HEK293 (cell line): Measurements from ENCODE around the gene ALS2CL.
A peak's percentile ranks its signal among the peaks of the same experiment; 100 is the strongest.

ENCODE experiments used
- CTCF ChIA-PET: fragments of 350-600 bp; formaldehyde crosslinking; extraction: SDS; loops from one replicate; lab custom pipeline; 2021; ENCODE audit warnings: antibody characterized with exemption; lab: Yijun Ruan, JAX
- POLR2A ChIA-PET: fragments of 300-600 bp; formaldehyde crosslinking; extraction: SDS; loops from one replicate; lab custom pipeline; 2020; ENCODE audit warnings: antibody characterized with exemption, inconsistent platforms; lab: Yijun Ruan, JAX
- H3K27ac ChIP-seq: fragments of 200-500 bp; sonication (Bioruptor generic); 2 replicates; pipeline ENCODE4 v1.5.1; 2014; ENCODE audit warnings: low read depth, low read length, control low read depth, inconsistent platforms; ENCODE audit errors: extremely low read depth
- H3K36me3 ChIP-seq, 2 experiments: fragments of 200-500 bp in 1 of 2; sonication (Bioruptor generic) in 1 of 2; 1 replicate in 1 of 2; 2 replicates in 1 of 2; pipeline ENCODE4 v1.5.1; 2014 to 2017; ENCODE audit warnings: inconsistent platforms in 2 of 2, low read length in 2 of 2; ENCODE audit not compliant: control insufficient read depth in 2 of 2, insufficient read depth in 1 of 2
- H3K4me1 ChIP-seq: fragments of 200-500 bp; sonication (Bioruptor generic); 2 replicates; pipeline ENCODE4 v1.5.1; 2014; ENCODE audit warnings: mild to moderate bottlenecking, low read length, inconsistent platforms; ENCODE audit not compliant: control insufficient read depth, insufficient read depth
- H3K4me3 ChIP-seq: 2 replicates; pipeline ENCODE4 v1.5.1; 2011; ENCODE audit warnings: low read depth, mild to moderate bottlenecking, control low read depth, low read length, moderate library complexity
- H3K9me3 ChIP-seq: fragments of 200-500 bp; sonication (Bioruptor generic); 2 replicates; pipeline ENCODE4 v1.5.1; 2014; ENCODE audit warnings: low read depth, low read length, inconsistent platforms; ENCODE audit not compliant: control insufficient read depth, insufficient read depth
- BCL11B ChIP-seq: fragments of 450-650 bp; formaldehyde crosslinking; IDR thresholded peaks from 2 replicates; pipeline ENCODE4 v1.5.1; 2016; ENCODE audit warnings: low read depth, missing biosample characterization, missing genetic modification characterization
- EGR2 ChIP-seq: fragments of 450-650 bp; formaldehyde crosslinking; IDR thresholded peaks from 2 replicates; pipeline ENCODE4 v1.5.1; 2016; ENCODE audit warnings: low read depth, missing biosample characterization, missing genetic modification characterization
- GFI1B ChIP-seq: fragments of 450-650 bp; formaldehyde crosslinking; IDR thresholded peaks from 2 replicates; pipeline ENCODE4 v1.5.1; 2016; ENCODE audit warnings: missing biosample characterization, missing genetic modification characterization
- HOXD13 ChIP-seq: sonication (generic); formaldehyde crosslinking; IDR thresholded peaks from 2 replicates; pipeline ENCODE4 v1.8.0; 2022; ENCODE audit warnings: missing genetic modification reagents, borderline replicate concordance
- KLF16 ChIP-seq: fragments of 450-650 bp; formaldehyde crosslinking; IDR thresholded peaks from 2 replicates; pipeline ENCODE4 v1.5.1; 2017; ENCODE audit warnings: missing biosample characterization, missing genetic modification characterization
- MZF1 ChIP-seq: fragments of 450-650 bp; formaldehyde crosslinking; IDR thresholded peaks from 2 replicates; pipeline ENCODE4 v1.5.1; 2017; ENCODE audit warnings: missing biosample characterization, missing genetic modification characterization, borderline replicate concordance
- ZBTB21 ChIP-seq: fragments of 450-650 bp; formaldehyde crosslinking; IDR thresholded peaks from 2 replicates; pipeline ENCODE4 v1.5.1; 2017; ENCODE audit warnings: missing biosample characterization, missing genetic modification characterization
- ZNF214 ChIP-seq: fragments of 450-650 bp; formaldehyde crosslinking; IDR thresholded peaks from 2 replicates; pipeline ENCODE4 v1.5.1; 2017; ENCODE audit warnings: missing biosample characterization, mild to moderate bottlenecking, missing genetic modification characterization, borderline replicate concordance
- ZNF274 ChIP-seq, 2 experiments: fragments of 200-500 bp in 1 of 2; fragments of 450-650 bp in 1 of 2; sonication (Bioruptor generic) in 1 of 2; formaldehyde crosslinking in 1 of 2; IDR thresholded peaks; 2 replicates each; pipeline versions ENCODE4 v1.5.1 to v1.6.1; 2014 to 2016; ENCODE audit warnings: borderline replicate concordance in 1 of 2, inconsistent platforms in 1 of 2, low read length in 1 of 2, missing biosample characterization in 1 of 2, missing genetic modification characterization in 1 of 2
- ZNF292 ChIP-seq: fragments of 450-650 bp; formaldehyde crosslinking; IDR thresholded peaks from 2 replicates; pipeline ENCODE4 v1.5.1; 2016; ENCODE audit warnings: low read depth, missing biosample characterization, missing genetic modification characterization, borderline replicate concordance
- ZNF514 ChIP-seq: fragments of 450-650 bp; formaldehyde crosslinking; IDR thresholded peaks from 2 replicates; pipeline ENCODE4 v1.5.1; 2016; ENCODE audit warnings: missing biosample characterization, missing genetic modification characterization
- ZNF626 ChIP-seq: fragments of 450-650 bp; sonication (Bioruptor Pico); formaldehyde crosslinking; IDR thresholded peaks from 2 replicates; pipeline ENCODE4 v1.5.1; 2018; ENCODE audit warnings: missing biosample characterization, missing genetic modification characterization, inconsistent platforms
- ZNF629 ChIP-seq: fragments of 450-650 bp; formaldehyde crosslinking; IDR thresholded peaks from 2 replicates; pipeline ENCODE4 v1.5.1; 2017; ENCODE audit warnings: missing biosample characterization, missing genetic modification characterization
- ZNF654 ChIP-seq: fragments of 450-650 bp; formaldehyde crosslinking; IDR thresholded peaks from 2 replicates; pipeline ENCODE4 v1.5.1; 2016; ENCODE audit warnings: low read depth, missing biosample characterization, missing genetic modification characterization
- ZNF664 ChIP-seq: fragments of 450-650 bp; formaldehyde crosslinking; IDR thresholded peaks from 2 replicates; pipeline ENCODE4 v1.5.1; 2016; ENCODE audit warnings: missing biosample characterization, missing genetic modification characterization
- ZNF792 ChIP-seq: fragments of 450-650 bp; formaldehyde crosslinking; IDR thresholded peaks from 2 replicates; pipeline ENCODE4 v1.5.1; 2016; ENCODE audit warnings: missing biosample characterization, missing genetic modification characterization
- ZSCAN30 ChIP-seq: fragments of 450-650 bp; IDR thresholded peaks from 2 replicates; pipeline ENCODE4 v1.5.1; 2018; ENCODE audit warnings: missing biosample characterization, mild to moderate bottlenecking, missing genetic modification characterization, moderate library complexity
- TF ChIP-seq, protein P1 (sequence below): fragments of 450-650 bp; formaldehyde crosslinking; IDR thresholded peaks from 2 replicates; pipeline ENCODE4 v1.5.1; 2017; ENCODE audit warnings: missing biosample characterization, missing genetic modification characterization
- TF ChIP-seq, protein P2 (sequence below): fragments of 450-650 bp; formaldehyde crosslinking; IDR thresholded peaks from 2 replicates; pipeline ENCODE4 v1.5.1; 2017; ENCODE audit warnings: missing biosample characterization, missing genetic modification characterization
- TF ChIP-seq, protein P3 (sequence below): fragments of 450-650 bp; formaldehyde crosslinking; IDR thresholded peaks from 2 replicates; pipeline ENCODE4 v1.5.1; 2016; ENCODE audit warnings: missing biosample characterization, missing genetic modification characterization
- TF ChIP-seq, protein P4 (sequence below): sonication (generic); formaldehyde crosslinking; IDR thresholded peaks from 2 replicates; pipeline ENCODE4 v1.8.1; 2022; ENCODE audit warnings: mild to moderate bottlenecking, moderate library complexity, missing genetic modification reagents

Gene ALS2CL

DNA sequence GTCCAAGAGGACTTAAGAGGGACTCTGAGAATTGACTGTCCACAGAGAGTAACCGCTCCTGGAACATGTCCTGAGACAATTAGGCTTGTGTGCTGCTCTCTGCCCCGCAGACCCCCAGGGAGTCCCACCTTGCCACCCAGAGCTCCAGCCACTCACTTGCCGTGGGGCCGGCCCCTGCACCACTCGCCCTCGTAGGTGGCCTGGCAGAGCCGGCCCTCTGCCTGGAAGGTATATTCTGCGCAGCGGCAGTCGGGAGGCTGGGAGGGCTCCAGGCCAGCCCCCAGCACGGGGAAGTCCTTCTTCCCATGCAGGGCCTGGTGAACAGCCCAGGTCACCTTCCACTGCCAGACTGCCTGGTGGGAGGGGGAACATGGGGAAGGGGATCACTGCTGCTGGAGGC lies 10.5 kb downstream of the ALS2CL start (continued):
- TF ChIP-seq, protein P1, sequence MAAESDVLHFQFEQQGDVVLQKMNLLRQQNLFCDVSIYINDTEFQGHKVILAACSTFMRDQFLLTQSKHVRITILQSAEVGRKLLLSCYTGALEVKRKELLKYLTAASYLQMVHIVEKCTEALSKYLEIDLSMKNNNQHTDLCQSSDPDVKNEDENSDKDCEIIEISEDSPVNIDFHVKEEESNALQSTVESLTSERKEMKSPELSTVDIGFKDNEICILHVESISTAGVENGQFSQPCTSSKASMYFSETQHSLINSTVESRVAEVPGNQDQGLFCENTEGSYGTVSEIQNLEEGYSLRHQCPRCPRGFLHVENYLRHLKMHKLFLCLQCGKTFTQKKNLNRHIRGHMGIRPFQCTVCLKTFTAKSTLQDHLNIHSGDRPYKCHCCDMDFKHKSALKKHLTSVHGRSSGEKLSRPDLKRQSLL = no peak
- TF ChIP-seq, protein P2, sequence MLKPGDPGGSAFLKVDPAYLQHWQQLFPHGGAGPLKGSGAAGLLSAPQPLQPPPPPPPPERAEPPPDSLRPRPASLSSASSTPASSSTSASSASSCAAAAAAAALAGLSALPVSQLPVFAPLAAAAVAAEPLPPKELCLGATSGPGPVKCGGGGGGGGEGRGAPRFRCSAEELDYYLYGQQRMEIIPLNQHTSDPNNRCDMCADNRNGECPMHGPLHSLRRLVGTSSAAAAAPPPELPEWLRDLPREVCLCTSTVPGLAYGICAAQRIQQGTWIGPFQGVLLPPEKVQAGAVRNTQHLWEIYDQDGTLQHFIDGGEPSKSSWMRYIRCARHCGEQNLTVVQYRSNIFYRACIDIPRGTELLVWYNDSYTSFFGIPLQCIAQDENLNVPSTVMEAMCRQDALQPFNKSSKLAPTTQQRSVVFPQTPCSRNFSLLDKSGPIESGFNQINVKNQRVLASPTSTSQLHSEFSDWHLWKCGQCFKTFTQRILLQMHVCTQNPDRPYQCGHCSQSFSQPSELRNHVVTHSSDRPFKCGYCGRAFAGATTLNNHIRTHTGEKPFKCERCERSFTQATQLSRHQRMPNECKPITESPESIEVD (tag by site-specific recombination) = no peak
- TF ChIP-seq ZNF514 (no peak), ZNF664 (tag by site-specific recombination) (no peak), BCL11B (no peak)

DNA sequence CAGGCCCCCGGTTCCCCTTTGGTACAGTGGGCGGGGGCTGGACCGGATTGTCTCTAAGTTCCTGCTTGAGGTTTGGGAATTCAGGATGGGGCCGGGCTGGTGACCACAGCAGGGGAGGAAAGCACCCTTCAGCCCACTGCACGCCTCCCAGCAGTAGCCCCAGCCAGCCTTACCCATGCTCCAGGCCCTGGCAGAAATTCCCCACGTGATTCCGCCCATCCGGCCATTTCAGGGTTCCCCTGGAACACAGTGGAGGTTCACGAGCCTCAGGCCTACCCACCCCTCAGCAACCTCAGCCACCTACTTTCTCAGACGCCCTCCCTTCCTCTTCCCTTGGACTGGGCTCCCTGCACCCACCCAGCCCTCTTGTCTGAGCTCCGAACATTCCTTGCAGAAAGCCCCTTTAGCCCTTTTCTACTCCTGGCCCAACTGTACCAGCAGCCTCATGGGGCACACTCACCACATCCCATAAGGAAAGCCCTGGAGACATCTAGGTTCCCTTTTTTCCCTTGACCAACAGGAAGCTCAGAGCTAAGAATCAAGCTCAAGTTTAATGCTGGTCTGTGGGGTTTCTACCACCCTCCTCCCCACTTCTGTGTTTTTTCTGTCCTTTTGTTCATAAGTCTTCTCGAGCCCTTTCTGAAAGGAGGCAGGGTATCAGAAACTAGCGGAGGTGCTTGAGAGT lies 11.5 kb downstream of the ALS2CL start:
- POLR2A ChIA-PET = no interaction called here

DNA sequence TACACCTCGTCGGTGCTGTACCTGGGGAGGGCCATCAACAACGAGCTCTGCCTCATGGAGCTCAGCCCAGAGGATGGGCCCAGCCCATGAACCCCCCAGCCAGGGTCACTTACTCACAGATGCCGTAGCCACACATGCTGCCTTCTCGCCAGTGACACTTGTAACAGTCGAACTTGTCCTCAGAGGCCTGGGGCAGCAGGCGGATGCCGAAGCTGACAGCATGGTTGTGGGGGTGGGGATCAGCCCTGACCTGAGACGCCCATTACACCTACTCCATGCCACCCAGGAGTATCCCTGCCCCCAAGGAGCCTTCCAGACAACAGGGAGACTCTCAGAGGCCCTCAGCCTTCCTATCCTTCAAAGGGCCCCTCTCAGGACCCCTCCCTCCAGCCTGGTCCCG lies 12.1 kb downstream of the ALS2CL start:
- Histone ChIP-seq H3K4me1 (no peaks in the 10 kb centered on the region), H3K27ac (no peak overlapping the region), H3K9me3 (no peaks in the 10 kb centered on the region), H3K36me3 (no peaks in the 10 kb centered on the region), H3K4me3 (no peak overlapping the region)
- TF ChIP-seq EGR2 (tag by site-specific recombination) (peak; percentile 19; the same call in 1 of the 2 replicates), ZNF629 (tag by site-specific recombination) (no peak)
- ChIA-PET CTCF (interaction anchor here (0.6 kb wide), 1 partner anchor 96 kb away, joined by 4 read pairs; no protein-coding TSS in a partner anchor), POLR2A (no interaction called here)

More for the DNA sequence above, 11.5 kb downstream of the ALS2CL start:
- H3K9me3 ChIP-seq = no peaks in the 10 kb centered on the region
- no peak overlapping the region for H3K27ac ChIP-seq
- no peaks in the 10 kb centered on the region for H3K4me1 ChIP-seq
- no peak overlapping the region for H3K4me3 ChIP-seq
- TF ChIP-seq ZNF274 (IDR thresholded peaks at IDR 0.05; ENCODE audit: low read length) (no peak), ZNF274 (tag by site-specific recombination; IDR thresholded peaks at IDR 0.05; ENCODE audit: borderline replicate concordance) (no peak), GFI1B (tag by site-specific recombination) (no peak), ZBTB21 (tag by site-specific recombination) (no peak), MZF1 (tag by site-specific recombination) (no peak), ZNF626 (tag by site-specific recombination) (no peak), KLF16 (no peak), ZSCAN30 (tag by site-specific recombination) (no peak), ZNF292 (tag by site-specific recombination) (no peak), ZNF792 (tag by site-specific recombination) (no peak), ZNF214 (tag by site-specific recombination) (no peak), HOXD13 (no peak), ZNF654 (tag by site-specific recombination) (no peak)
- TF ChIP-seq, protein P3, sequence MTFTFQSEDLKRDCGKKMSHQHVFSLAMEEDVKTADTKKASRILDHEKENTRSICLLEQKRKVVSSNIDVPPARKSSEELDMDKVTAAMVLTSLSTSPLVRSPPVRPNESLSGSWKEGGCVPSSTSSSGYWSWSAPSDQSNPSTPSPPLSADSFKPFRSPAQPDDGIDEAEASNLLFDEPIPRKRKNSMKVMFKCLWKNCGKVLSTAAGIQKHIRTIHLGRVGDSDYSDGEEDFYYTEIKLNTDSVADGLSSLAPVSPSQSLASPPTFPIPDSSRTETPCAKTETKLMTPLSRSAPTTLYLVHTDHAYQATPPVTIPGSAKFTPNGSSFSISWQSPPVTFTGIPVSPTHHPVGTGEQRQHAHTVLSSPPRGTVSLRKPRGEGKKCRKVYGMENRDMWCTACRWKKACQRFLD = no peak
- TF ChIP-seq, protein P4, sequence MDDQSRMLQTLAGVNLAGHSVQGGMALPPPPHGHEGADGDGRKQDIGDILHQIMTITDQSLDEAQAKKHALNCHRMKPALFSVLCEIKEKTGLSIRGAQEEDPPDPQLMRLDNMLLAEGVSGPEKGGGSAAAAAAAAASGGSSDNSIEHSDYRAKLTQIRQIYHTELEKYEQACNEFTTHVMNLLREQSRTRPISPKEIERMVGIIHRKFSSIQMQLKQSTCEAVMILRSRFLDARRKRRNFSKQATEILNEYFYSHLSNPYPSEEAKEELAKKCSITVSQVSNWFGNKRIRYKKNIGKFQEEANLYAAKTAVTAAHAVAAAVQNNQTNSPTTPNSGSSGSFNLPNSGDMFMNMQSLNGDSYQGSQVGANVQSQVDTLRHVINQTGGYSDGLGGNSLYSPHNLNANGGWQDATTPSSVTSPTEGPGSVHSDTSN = no peak
- CTCF ChIA-PET = interaction anchor here (0.6 kb wide), 1 partner anchor 97 kb away, joined by 4 read pairs; no protein-coding TSS in a partner anchor
- no peaks in the 10 kb centered on the region for H3K36me3 ChIP-seq
